ENCODE measurements around the gene OSTF1.

Gene OSTF1

GRCh38 chr9:75101004-75101588 is 12.8 kb downstream of the OSTF1 start:
- no peaks in the 10 kb centered on the region for H3K9me3 Mint-ChIP-seq
- H3K4me1 Mint-ChIP-seq, result peaks cover 51% of the 10 kb centered on the region
- peak overlapping the region; percentile 29 for H3K27ac Mint-ChIP-seq
- no peak for ATAC-seq
- no peak overlapping the region for H3K4me3 Mint-ChIP-seq
- H3K27me3 Mint-ChIP-seq, result no peaks in the 10 kb centered on the region
- peaks cover 21% of the 10 kb centered on the region for H3K36me3 Mint-ChIP-seq

GRCh38 chr9:75102177-75102790 is 14.0 kb downstream of the OSTF1 start:
- Mint-ChIP-seq H3K36me3 (peaks cover 25% of the 10 kb centered on the region), H3K4me1 (peaks cover 55% of the 10 kb centered on the region), H3K4me3 (no peak overlapping the region), H3K27me3 (no peaks in the 10 kb centered on the region), H3K9me3 (no peaks in the 10 kb centered on the region), H3K27ac (no peak overlapping the region)
- no peak for ATAC-seq

GRCh38 chr9:75104607-75105006 is 16.3 kb downstream of the OSTF1 start:
- ATAC-seq, result no peak
- peaks cover 54% of the 10 kb centered on the region for H3K4me1 Mint-ChIP-seq

DNA sequence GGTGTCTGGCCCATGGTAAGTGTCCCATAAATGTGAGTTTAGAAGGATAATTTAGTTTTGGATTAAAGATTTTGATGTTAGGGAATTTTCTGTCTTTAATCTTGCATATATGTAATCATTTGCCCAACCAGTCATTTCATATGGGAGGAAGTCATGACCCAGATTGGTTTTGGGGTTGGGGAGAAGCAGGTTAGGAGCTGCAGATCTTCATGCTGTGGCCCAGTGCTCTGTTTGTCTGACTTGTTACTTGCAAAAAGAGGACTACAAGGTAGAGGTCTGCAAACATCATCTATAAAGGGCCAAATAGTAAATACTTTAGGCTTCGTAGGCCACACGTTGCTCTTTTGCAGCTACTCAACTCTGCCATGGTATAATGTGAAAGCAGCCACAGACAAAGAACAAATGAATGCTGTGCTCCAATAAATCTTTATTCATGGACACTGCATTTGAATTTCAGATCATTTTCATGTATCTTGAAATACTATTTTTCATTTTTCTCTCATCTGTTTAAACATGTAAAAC is 16.8 kb downstream of the OSTF1 start:
- H3K4me3 Mint-ChIP-seq, result no peak overlapping the region
- H3K27me3 Mint-ChIP-seq, result no peaks in the 10 kb centered on the region
- H3K4me1 Mint-ChIP-seq, result peaks cover 56% of the 10 kb centered on the region
- H3K9me3 Mint-ChIP-seq, result no peaks in the 10 kb centered on the region
- no peak overlapping the region for H3K27ac Mint-ChIP-seq
- peaks cover 25% of the 10 kb centered on the region for H3K36me3 Mint-ChIP-seq
- ATAC-seq, result no peak

More at GRCh38 chr9:75104607-75105006, 16.3 kb downstream of the OSTF1 start:
- Mint-ChIP-seq H3K4me3 (no peak overlapping the region), H3K27me3 (no peaks in the 10 kb centered on the region), H3K27ac (no peak overlapping the region), H3K36me3 (peaks cover 25% of the 10 kb centered on the region), H3K9me3 (no peaks in the 10 kb centered on the region)

- Mint-ChIP-seq H3K36me3 (peaks cover 25% of the 10 kb centered on the region), H3K27ac (no peak overlapping the region)
Measured at GRCh38 chr9:75105841-75106240, 17.5 kb downstream of the OSTF1 start.

GRCh38 chr9:75106857-75107256 is 18.5 kb downstream of the OSTF1 start:
- no peak overlapping the region for H3K27ac Mint-ChIP-seq
- H3K4me3 Mint-ChIP-seq, result no peak overlapping the region
- H3K4me1 Mint-ChIP-seq, result peaks cover 55% of the 10 kb centered on the region
- ATAC-seq, result no peak
- H3K9me3 Mint-ChIP-seq, result no peaks in the 10 kb centered on the region
- no peaks in the 10 kb centered on the region for H3K27me3 Mint-ChIP-seq
- H3K36me3 Mint-ChIP-seq, result peaks cover 25% of the 10 kb centered on the region

More at GRCh38 chr9:75105841-75106240, 17.5 kb downstream of the OSTF1 start:
- H3K9me3 Mint-ChIP-seq, result no peaks in the 10 kb centered on the region
- H3K27me3 Mint-ChIP-seq, result no peaks in the 10 kb centered on the region
- H3K4me1 Mint-ChIP-seq, result peaks cover 59% of the 10 kb centered on the region
- H3K4me3 Mint-ChIP-seq, result no peak overlapping the region
- ATAC-seq, result no peak

GRCh38 chr9:75108571-75108970 is 20.3 kb downstream of the OSTF1 start:
- no peak overlapping the region for H3K4me3 Mint-ChIP-seq
- peaks cover 15% of the 10 kb centered on the region for H3K36me3 Mint-ChIP-seq
- no peak for ATAC-seq
- no peaks in the 10 kb centered on the region for H3K27me3 Mint-ChIP-seq
- H3K9me3 Mint-ChIP-seq, result no peaks in the 10 kb centered on the region
- peaks cover 55% of the 10 kb centered on the region for H3K4me1 Mint-ChIP-seq
- H3K27ac Mint-ChIP-seq, result no peak overlapping the region

GRCh38 chr9:75109210-75109839 is 21.0 kb downstream of the OSTF1 start:
- no peaks in the 10 kb centered on the region for H3K9me3 Mint-ChIP-seq
- H3K4me3 Mint-ChIP-seq, result no peak overlapping the region
- ATAC-seq, result no peak
- peaks cover 55% of the 10 kb centered on the region for H3K4me1 Mint-ChIP-seq
- H3K27ac Mint-ChIP-seq, result no peak overlapping the region
- H3K36me3 Mint-ChIP-seq, result peaks cover 15% of the 10 kb centered on the region
- no peaks in the 10 kb centered on the region for H3K27me3 Mint-ChIP-seq

DNA sequence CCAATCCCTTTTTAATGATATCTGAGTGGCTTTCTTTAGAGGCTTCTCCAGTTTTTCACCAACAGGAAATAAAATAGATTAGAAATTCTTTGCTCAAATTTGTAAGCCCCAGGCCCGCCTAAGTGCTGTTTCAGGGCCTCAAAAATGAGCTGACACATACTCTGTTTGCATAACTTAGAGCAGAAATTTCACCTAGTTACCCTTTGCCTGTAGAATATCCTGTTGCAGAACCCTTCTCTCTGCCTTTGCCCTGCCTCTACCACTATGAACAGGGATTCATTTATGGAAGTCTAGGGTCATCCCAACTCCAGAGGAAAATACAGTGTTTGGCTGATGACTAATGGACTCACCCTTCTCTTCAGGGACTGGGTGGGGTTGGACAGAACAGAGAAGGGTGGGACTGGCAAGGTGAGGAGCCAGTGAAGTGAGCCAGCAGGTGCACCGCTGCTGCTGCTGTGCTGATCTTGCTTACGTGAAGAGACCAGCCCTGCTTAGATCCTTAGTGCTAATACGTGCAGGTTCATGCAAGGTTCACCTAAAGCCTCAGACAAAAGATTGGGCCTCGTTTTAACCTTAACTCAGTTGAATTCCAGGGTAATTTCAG is 22.8 kb downstream of the OSTF1 start:
- no peaks in the 10 kb centered on the region for H3K27me3 Mint-ChIP-seq
- no peak for ATAC-seq
- peaks cover 4% of the 10 kb centered on the region for H3K36me3 Mint-ChIP-seq
- H3K4me1 Mint-ChIP-seq, result peaks cover 41% of the 10 kb centered on the region
- no peaks in the 10 kb centered on the region for H3K9me3 Mint-ChIP-seq
- H3K4me3 Mint-ChIP-seq, result no peak overlapping the region
- H3K27ac Mint-ChIP-seq, result no peak overlapping the region

DNA sequence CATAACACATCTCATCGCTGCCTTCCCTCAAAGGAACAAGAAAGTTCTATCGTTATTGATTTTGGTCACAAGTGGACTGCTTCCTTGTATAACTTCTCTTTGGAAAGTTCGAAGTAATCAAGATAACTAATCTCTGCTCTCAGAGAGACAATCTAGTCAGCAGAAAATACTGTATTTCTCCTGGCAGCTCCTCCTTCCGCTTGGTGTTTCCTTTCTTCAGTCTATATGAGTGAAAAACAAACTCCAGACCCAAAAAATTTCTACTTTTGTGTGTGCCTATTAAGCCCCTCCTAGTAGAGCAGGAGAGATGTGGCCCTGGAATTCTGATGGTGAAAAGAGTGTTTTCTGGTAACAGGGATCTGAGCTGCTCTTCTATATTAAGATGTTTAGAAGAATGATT is 24.5 kb downstream of the OSTF1 start:
- H3K9me3 Mint-ChIP-seq, result no peaks in the 10 kb centered on the region
- no peaks in the 10 kb centered on the region for H3K27me3 Mint-ChIP-seq
- H3K36me3 Mint-ChIP-seq, result peaks cover 7% of the 10 kb centered on the region
- no peak overlapping the region for H3K27ac Mint-ChIP-seq
- peaks cover 45% of the 10 kb centered on the region for H3K4me1 Mint-ChIP-seq
- H3K4me3 Mint-ChIP-seq, result no peak overlapping the region
- no peak for ATAC-seq

DNA sequence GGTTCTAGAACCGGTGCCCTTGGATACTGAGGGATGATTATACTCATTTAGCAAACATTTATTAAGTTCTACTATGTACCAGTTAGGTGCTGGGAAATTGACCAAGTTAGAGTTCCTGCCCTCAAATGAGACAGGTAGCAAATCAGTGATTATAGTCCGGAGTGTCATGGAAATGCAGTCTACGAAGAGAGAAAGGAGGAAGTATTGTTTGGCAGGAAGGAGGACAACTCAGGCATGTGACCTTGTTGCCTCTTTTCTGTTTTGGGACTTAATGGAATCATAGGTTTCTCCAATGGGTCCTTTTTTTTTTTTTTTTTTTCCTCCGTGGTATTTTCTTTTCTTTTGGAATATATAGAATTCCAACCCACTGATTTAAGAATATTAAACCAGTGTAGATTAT is 28.0 kb downstream of the OSTF1 start:
- Mint-ChIP-seq H3K27ac (no peak overlapping the region), H3K4me1 (peaks cover 49% of the 10 kb centered on the region), H3K4me3 (no peak overlapping the region), H3K36me3 (peaks cover 39% of the 10 kb centered on the region), H3K27me3 (no peaks in the 10 kb centered on the region), H3K9me3 (peaks cover 4% of the 10 kb centered on the region)
- no peak for ATAC-seq

GRCh38 chr9:75117564-75117963 is 29.2 kb downstream of the OSTF1 start:
- Mint-ChIP-seq H3K9me3 (peaks cover 4% of the 10 kb centered on the region), H3K4me3 (no peak overlapping the region), H3K27ac (peak overlapping the region; percentile 1), H3K4me1 (peaks cover 45% of the 10 kb centered on the region), H3K27me3 (no peaks in the 10 kb centered on the region), H3K36me3 (peaks cover 50% of the 10 kb centered on the region)
- ATAC-seq, result no peak

- H3K4me3 Mint-ChIP-seq, result no peak overlapping the region
- no peaks in the 10 kb centered on the region for H3K27me3 Mint-ChIP-seq
- peaks cover 61% of the 10 kb centered on the region for H3K36me3 Mint-ChIP-seq
- H3K9me3 Mint-ChIP-seq, result peaks cover 4% of the 10 kb centered on the region
- no peak for ATAC-seq
- peaks cover 40% of the 10 kb centered on the region for H3K4me1 Mint-ChIP-seq
- H3K27ac Mint-ChIP-seq, result no peak overlapping the region
Measured at GRCh38 chr9:75120686-75121085, 32.4 kb downstream of the OSTF1 start.

- no peak overlapping the region for H3K4me3 Mint-ChIP-seq
- peaks cover 4% of the 10 kb centered on the region for H3K9me3 Mint-ChIP-seq
- ATAC-seq, result no peak
- H3K27ac Mint-ChIP-seq, result no peak overlapping the region
- no peaks in the 10 kb centered on the region for H3K27me3 Mint-ChIP-seq
- H3K36me3 Mint-ChIP-seq, result peaks cover 61% of the 10 kb centered on the region
- H3K4me1 Mint-ChIP-seq, result peaks cover 34% of the 10 kb centered on the region
Measured at GRCh38 chr9:75121914-75122558, 33.7 kb downstream of the OSTF1 start.

DNA sequence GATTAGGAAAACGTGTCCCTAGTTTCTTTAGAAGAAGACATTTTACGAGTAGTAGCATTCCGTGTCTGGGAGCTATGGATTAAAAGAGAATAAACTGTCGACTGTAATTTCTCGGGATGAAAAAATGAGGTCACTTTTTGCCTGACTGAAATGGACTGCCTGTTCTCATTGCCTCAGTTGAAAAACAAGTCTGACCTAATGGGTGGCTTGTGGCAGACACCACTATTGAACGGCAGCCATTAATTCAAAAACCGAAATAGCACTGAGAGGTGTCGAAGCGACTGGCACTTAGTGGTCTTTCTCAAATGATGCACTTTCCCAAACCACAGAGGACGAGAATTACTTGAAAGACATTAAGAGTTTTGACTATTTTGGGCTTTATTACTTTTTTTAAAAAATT is 35.4 kb downstream of the OSTF1 start:
- Mint-ChIP-seq H3K36me3 (peaks cover 50% of the 10 kb centered on the region), H3K4me1 (peaks cover 19% of the 10 kb centered on the region), H3K27me3 (no peaks in the 10 kb centered on the region), H3K27ac (no peak overlapping the region), H3K9me3 (no peaks in the 10 kb centered on the region), H3K4me3 (no peak overlapping the region)
- no peak for ATAC-seq

Data from stimulated activated memory B cell treated with anti-CD40 and anti-IgM and Interleukin-4, amounts not matched to agents 10 μg/mL and 1 μg/mL and 100 μg/mL, for 72 hours (primary cell).